PC-3 (cell line): Measurements from ENCODE around the gene HDAC9.
A peak's percentile ranks its signal among the peaks of the same experiment; 100 is the strongest.

ENCODE experiments used
- CTCF ChIP-seq: fragments of 300-600 bp; sonication (generic); conservative IDR thresholded peaks from 2 replicates; pipeline ENCODE4 v1.5.1; 2017; ENCODE audit warnings: antibody characterized with exemption, low read depth, mild to moderate bottlenecking, low read length
- EZH2 ChIP-seq: fragments of 300-600 bp; sonication (generic); IDR thresholded peaks from one replicate; pipeline ENCODE4 v1.6.1; 2017; ENCODE audit warnings: antibody characterized with exemption, mild to moderate bottlenecking, low read length; ENCODE audit not compliant: unreplicated experiment

GRCh38 chr7:18873734-18874336 is 378.3 kb downstream of the HDAC9 start:
- peak; percentile 64 for TF ChIP-seq CTCF
- TF ChIP-seq EZH2, result no peak
